ENCODE results near the gene TMPRSS4.
A peak's percentile ranks its signal among the peaks of the same experiment; 100 is the strongest.

Gene TMPRSS4

GRCh38 chr11:118081241-118081958 is 4.5 kb downstream of the TMPRSS4 start:
- DNase-seq: no peak

GRCh38 chr11:118082880-118083552 is 6.1 kb downstream of the TMPRSS4 start:
- no peak for DNase-seq

- DNase-seq: peak; percentile 99
Measured at GRCh38 chr11:118084247-118084646, 7.4 kb downstream of the TMPRSS4 start.

- DNase-seq: no peak
Measured at GRCh38 chr11:118084656-118085055, 7.8 kb downstream of the TMPRSS4 start.

- no peak for DNase-seq
Measured at GRCh38 chr11:118086913-118087768, 10.3 kb downstream of the TMPRSS4 start, which contains the start of gene SMIM35. Gene SMIM35 (minus strand): TSS chr11:118086963. CDS start chr11:118086757, 206 bp downstream.

GRCh38 chr11:118087931-118088330 is 11.1 kb downstream of the TMPRSS4 start:
- no peak for DNase-seq

GRCh38 chr11:118088531-118088930 is 11.7 kb downstream of the TMPRSS4 start:
- peak; percentile 98 for DNase-seq

GRCh38 chr11:118090545-118091162 is 13.8 kb downstream of the TMPRSS4 start:
- no peak for DNase-seq

GRCh38 chr11:118091690-118092089 is 14.8 kb downstream of the TMPRSS4 start:
- DNase-seq: no peak

GRCh38 chr11:118092907-118093571 is 16.2 kb downstream of the TMPRSS4 start:
- no peak for DNase-seq

- no peak for DNase-seq
Measured at GRCh38 chr11:118095493-118095892, 18.6 kb downstream of the TMPRSS4 start.

GRCh38 chr11:118095967-118096367 is 19.1 kb downstream of the TMPRSS4 start:
- DNase-seq: no peak

GRCh38 chr11:118098996-118099837 is 22.3 kb downstream of the TMPRSS4 start:
- DNase-seq: no peak

- DNase-seq: no peak
Measured at GRCh38 chr11:118099838-118100556, 23.1 kb downstream of the TMPRSS4 start.

- no peak for DNase-seq
Measured at GRCh38 chr11:118100691-118101232, 23.9 kb downstream of the TMPRSS4 start.

GRCh38 chr11:118102721-118103261 is 25.9 kb downstream of the TMPRSS4 start:
- no peak for DNase-seq

GRCh38 chr11:118104491-118104890 is 27.6 kb downstream of the TMPRSS4 start:
- no peak for DNase-seq

GRCh38 chr11:118105657-118106305 is 28.9 kb downstream of the TMPRSS4 start:
- no peak for DNase-seq

GRCh38 chr11:118106789-118107335 is 30.0 kb downstream of the TMPRSS4 start:
- DNase-seq: no peak

All from GF-D8 (cell line).